ENCODE results near the gene COL9A3. TPM values are rescaled to one million over a fixed set of nuclear protein-coding genes. Genes with fewer than 3 reads are reported as not detected.

COL9A3 gene
- polyA plus RNA-seq, 4 donors: 17.6 to 29.2 (median 24.0) TPM

DNA sequence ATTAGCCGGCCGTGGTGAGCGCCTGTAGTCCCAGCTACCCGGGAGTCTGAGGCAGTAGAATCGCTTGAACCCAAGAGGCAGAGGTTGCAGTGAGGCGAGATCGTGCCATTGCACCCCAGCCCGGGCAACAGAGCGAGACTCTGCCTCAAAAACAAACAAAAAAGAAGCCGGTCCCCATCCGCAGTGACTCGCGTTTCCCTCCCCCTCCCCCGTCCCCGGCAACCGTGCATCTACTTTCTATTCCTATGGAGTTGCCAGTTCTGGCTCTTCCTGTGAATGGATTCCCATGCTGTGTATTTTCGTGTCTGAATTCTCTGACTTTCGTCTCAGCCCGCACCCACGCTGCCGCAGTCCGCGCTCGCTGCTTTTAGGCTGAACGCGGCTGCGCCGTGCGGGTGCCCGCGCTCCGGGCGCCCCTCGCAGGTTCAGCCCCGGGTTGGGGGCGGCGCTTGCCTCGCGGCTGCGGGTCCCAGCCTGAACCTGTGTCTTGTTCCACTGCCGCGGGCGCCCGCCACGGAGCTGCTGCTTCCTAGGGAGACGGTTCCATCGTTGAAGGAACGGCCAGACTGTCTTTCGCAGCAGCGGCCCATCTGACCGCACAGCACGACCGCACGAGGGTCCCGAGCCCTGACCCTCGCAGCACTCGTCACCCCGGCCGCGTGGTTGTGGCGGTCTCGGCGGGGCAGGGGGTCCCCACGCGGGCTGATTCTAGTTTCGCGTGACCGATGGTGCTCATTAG lies 21.7 kb upstream of the COL9A3 start:
- no peak for DNase-seq (ENCODE audit: low read depth in 4 of 4, low spot score in 3 of 4)

DNA sequence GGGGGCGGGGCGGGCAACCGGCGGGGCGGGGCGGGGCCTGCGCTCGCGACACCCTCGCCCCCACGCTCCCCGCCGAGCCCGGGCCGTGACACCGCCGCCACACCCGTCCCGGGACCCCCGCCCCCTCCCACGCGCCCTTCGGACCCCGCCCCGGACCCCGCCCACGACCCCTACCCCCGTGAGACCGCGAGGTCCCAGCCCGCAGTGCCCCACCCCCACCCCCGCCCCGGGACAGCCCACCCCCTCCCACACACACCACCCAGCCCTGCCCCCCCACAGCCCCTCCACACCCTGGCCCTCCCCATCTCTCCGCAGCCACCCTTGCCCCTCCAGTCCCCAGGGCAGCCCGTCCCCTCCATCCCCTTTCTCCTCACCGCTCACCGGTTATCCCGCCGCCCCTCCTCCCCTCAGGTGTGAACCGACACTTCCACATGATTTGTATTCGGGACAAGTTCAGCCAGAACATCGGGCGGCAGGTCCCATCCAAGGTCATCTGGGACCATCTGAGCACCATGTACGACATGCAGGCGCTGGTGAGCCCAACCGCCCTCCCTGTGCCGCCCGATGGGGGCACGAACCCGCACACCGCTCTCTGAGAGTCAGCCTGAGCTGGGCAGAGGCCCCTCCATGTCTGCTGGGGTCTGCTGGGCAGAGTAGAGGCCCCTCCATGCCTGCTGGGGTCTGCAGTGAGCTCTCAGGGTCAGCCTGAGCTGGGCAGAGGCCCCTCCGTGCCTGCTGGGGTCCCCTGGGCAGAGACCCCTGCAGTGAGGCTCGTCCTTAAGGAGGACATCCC lies 20.0 kb upstream of the COL9A3 start:
- DNase-seq (ENCODE audit: low read depth in 4 of 4, low spot score in 3 of 4): no peak

DNA sequence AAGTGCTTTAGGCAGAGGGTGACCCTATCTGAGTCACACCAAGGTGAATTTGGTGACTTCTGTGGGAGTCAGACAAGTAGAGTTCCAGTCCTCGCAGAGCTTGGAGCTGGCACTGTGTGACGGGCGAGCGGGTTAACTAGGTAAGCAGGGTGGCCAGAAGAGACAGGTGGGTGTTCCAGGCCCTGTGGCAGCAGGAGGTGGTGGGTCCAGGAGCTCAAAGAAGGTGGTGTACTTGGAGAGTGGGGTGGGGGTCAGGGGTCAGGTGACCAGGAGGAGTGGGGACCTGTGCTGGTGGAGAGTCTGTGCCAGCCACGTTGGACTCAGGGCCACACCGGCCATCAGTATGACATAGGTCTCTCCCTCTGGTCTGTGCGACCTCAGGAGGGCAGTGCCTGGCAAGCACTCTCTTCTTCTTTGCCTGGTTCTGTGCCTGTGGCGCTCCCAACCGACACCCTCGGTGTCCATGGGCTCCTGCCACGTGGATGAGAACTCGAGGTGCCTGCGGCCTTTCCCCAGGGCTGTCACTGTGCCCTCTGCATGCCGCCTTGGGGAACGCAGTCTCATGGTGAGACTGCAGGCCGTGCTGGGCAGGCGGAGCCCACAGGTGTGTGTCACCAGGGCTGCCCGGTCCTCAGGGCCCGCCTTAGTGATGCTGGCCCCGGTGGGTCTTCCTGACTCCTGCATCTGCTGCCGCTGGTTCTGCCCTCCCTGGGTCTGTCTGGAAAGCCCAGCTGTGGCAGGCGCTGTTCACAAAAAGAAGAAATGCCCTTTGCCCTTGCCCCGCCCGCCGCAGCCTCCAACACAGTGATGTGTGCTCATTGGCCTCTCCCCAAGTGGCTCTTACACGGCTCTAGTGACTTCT lies 18.9 kb upstream of the COL9A3 start:
- DNase-seq (ENCODE audit: low read depth in 4 of 4, low spot score in 3 of 4): no peak

DNA sequence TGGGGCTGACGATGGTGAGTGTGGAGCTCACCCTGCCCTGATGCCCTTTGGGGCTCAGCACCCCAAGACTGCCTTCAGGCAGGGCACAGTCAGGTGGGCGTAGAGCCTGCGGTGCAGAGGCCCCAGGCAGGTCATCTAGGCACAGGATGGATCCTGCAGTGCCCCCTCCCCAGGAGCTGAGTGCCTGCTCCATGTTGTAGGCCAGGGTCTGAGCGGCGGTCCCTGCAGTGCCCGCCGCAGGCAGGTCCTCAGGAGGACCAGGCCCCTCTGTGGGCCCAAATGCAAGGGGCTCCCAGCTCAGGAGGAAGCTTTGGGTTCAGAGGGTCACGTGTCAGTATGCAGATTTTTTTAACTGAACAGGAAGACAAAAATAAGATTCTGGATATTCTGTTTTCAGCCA lies 17.8 kb upstream of the COL9A3 start:
- DNase-seq (ENCODE audit: low read depth in 4 of 4, low spot score in 3 of 4): no peak

DNA sequence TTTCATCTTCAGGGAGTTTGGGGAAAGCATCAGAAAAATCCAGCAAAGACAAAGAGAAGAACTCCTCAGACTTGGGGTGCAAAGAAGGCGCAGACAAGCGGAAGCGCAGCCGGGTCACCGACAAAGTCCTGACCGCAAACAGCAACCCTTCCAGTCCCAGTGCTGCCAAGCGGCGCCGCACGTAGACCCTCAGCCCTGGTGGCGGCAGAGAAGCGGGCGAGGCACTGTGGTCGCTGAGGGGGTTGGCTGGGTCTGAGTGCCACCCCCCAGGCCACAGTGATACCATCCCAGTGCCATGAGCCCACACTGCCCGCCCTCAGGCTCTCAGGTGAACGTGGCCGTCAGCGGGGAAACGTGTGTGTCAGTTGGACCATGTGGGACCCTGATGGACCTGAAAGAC lies 17.4 kb upstream of the COL9A3 start:
- DNase-seq (ENCODE audit: low read depth in 4 of 4, low spot score in 3 of 4): no peak

DNA sequence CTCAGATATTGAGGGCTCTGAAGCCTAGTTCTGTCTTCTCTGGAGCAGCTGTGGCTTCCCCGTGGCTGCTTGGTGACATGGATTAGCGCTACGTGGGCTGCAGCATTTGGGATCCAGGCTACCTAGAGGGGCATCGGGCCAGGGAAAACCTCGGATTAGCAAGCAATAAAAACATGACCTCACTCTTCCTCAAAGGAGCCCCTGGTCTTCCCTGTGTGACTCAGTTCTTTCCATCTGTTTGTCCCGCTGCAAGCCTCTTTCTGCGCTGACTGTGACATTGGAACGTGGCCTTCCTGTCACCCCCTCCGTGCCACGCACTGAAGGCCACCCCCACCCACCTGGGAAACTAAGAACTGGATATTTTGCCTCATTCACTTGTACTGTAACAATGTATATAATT lies 17.0 kb upstream of the COL9A3 start:
- no peak for DNase-seq (ENCODE audit: low read depth in 4 of 4, low spot score in 3 of 4)

DNA sequence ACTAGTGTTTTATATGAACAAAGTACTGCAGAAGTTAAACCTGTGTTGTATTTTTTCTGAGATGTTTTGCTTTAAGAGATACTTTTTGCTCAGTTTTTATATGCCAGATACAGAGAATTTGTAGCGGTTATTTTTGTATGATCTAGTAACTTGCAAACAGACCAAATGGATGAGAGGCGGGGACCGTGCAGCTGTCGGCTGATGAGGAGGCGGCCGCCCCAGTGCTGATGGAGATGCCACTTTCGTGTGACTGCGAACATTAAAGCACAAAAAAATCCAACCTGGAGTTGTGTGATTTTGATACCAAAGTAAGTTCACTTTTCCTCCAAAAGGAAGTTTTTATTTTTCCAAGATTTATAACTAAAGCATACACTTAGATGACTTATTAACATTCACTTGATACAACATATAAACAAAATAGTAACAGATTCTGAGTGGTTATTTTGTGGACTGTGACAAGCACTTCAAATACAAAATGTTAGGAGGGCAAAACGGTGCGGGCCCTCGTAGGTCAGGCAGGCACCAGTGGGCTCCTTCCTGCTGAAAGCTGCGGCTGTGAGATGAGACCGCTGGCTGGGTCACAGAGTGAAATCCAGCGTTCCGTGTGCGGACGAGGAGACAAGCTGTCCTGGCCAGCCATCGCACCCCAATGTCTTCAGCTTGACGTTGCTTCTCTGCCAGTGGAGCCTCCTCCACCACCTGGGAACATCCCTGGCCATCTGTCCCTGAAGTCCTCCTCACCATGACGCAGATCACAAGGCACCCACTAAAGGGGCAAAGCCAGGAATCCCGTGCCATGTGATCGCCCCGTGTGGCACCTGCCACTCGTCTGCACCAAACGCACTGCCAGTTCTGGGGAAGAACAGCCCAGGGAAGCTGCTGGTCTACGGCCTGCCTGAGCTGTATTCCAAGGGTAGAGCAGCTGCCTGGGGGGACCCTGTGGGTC lies 16.3 kb upstream of the COL9A3 start:
- DNase-seq (ENCODE audit: low read depth in 4 of 4, low spot score in 3 of 4): no peak

DNA sequence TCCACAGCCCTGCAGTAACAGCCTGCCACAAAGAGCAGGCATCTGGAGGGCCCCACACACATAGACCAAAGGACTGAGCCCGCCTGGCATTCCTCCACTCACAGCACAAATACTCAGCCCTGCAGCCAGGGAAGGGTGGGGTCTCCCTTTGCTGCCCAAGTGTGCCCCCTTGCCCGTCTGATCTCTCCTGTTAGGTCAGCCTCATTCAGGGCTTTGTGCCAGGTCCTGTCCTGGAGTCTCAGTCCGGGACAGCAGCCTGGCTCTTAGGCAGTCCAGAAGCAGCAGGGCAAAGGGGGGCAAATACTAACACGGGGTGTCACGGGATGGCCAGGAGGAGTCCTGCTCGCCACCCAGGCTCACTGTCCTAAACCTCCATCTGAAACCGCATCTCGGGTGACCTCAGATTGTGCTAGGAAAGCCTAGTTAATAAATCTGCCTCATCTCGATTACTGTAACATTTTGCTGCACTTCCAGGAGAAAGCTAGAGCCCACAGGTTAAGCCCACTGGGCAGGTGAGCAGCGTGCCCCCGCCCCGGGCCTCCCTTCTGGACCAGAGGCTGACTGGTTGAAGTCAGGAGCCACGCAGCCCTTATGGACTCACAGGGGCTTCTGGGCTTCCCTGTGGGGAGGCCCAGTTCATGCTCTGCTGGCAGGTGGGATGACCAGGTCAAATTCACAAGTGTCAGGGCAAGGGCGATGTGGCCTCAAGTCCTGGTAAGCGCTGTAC lies 15.4 kb upstream of the COL9A3 start:
- no peak for DNase-seq (ENCODE audit: low read depth in 4 of 4, low spot score in 3 of 4)

DNA sequence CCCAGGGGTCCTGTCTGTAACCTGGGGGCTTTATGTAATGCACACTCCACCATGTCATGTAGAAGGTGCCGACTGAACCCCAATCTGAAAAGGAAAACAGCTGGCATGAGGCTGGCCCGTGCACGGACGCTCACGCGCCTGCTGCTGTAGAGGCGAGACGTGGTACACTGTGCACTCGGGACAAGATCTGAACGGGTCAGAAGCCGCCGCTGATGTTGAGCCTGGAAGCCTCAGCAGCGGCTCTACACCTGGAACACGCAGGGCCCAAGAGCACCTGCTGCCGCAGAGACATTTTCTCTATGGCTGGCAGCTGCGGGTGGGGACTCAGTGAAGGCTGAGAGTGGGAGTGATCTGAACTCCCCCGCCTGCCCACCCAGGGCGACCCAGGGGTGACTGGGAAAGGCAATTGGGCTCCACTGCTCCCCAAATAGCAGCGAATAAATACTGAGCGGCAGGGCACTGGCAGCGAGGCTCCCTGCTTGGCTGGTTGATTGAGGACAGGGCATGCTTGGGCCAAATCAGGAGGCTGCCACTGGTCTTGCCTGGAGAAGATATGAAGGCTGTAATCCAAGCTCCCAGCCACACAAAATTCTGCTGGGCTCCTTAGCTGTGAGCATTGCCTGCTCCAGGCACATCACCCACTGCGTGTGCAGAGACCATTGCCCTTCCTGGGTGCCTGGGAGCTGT lies 14.7 kb upstream of the COL9A3 start:
- no peak for DNase-seq (ENCODE audit: low read depth in 4 of 4, low spot score in 3 of 4)

DNA sequence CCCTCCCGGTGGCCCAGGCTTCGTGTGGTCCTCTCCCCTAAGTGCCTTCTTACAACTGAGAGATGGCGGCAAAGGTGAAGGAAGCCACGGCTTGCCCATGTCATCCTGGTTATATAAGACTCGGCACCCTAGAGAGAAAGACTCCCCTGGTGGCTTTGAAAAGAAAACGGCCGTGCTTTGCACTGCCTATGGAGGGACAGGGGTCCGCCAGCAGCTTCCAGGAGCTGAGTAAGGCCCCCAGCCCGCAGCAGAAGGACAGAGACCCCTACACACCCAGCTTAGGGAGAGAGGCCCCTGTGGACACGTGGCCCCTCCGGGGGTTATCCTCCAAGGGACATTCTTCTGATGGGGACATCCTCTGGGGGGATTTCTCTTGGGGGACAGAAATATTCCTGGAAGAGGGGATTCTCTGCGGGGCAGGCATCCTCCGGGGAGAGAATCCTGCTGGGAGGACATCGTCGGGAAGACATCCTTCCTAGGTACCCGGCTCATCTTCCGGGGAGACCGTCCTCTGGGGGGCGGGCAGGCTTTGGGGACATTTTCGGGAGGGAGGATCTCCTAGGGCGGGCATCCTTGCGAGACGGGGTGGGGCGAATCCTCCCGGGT lies 12.7 kb upstream of the COL9A3 start:
- no peak for DNase-seq (ENCODE audit: low read depth in 4 of 4, low spot score in 3 of 4)

DNA sequence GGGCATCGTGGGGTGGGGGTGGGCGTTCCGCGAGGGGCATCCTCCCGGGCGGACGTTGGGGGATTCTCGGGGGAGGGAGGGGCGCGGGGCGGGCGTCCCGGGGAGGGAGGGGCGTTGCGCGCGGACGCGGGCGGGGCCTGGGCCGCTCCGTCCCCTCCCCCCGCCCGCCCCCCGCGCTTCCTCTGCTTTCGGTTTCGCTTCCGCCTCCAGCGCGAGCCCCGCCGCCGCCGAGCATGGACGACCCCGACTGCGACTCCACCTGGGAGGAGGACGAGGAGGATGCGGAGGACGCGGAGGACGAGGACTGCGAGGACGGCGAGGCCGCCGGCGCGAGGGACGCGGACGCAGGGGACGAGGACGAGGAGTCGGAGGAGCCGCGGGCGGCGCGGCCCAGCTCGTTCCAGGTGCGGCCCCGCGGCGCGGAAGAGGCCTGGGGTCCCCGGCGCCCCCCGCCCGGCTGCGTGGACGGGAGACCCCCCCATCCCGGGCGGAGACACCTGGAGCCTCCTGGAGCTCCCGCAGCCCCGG lies 12.2 kb upstream of the COL9A3 start, which contains the start of gene OGFR:
Gene OGFR, plus strand, starts transcription at position 209 of the 528 bp plus-strand sequence. Its CDS starts 25 bp downstream, at position 234.
- DNase-seq (ENCODE audit: low read depth in 4 of 4, low spot score in 3 of 4): no peak

DNA sequence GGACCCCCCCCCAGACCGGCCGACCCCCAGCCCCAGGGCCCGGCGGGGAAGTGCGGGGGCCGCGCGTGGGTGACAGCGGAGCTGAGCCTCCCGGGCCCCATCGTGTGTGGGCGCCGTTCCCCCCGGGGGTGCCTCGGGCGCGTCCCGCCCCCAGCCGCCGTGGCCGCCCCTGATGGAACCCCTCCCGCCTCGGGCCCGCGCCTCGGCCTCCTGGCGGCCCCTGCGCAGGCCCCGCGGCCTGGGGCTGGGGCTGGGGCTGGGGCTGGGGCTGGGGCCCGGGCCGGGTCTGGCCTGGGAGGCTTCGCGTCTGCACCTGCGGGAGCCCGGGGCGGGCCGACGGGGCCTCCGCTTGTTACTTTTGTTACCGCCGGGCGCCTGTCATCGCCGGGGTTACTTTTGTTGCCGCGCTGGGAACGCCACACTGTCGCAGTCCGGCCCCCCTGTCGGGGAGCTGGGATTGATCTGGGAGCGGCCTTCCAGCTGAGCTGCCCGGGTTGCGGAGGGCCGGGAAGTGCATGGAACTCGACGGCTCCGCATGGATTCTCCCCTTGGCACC lies 11.6 kb upstream of the COL9A3 start:
- DNase-seq (ENCODE audit: low read depth in 4 of 4, low spot score in 3 of 4): no peak

DNA sequence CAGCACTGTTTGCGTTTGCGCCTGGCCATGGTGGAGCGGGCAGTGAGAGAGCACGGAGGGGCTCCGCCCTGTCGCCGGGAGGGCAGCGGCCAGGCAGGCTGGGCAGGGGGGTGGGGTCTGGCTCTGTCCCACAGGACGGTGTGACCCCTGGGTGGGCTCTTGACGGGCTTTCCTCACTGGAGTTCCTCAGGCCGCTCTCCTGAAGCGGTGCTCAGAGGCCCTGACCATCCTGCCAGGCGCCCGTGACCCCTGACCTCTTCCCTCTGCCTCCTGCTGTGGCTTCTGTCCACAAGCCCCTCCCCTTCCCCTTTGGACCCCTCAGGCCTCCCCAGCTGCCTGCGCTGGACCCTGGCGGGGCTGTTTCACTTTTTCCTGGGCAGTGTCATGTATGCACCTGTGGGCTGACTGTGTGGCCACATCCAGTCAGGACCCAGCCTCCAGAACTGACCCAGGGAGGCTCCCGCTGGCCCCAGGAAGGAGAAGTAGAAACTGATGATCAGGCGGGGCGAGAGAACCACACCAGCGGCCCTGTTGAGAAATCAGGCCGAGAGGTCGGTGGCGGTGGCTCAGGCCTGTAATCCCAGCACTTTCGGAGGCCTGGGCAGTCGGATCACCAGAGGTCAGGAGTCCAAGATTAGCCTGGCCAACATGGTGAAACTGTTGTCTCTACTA lies 11.0 kb upstream of the COL9A3 start:
- DNase-seq (ENCODE audit: low read depth in 4 of 4, low spot score in 3 of 4): no peak

DNA sequence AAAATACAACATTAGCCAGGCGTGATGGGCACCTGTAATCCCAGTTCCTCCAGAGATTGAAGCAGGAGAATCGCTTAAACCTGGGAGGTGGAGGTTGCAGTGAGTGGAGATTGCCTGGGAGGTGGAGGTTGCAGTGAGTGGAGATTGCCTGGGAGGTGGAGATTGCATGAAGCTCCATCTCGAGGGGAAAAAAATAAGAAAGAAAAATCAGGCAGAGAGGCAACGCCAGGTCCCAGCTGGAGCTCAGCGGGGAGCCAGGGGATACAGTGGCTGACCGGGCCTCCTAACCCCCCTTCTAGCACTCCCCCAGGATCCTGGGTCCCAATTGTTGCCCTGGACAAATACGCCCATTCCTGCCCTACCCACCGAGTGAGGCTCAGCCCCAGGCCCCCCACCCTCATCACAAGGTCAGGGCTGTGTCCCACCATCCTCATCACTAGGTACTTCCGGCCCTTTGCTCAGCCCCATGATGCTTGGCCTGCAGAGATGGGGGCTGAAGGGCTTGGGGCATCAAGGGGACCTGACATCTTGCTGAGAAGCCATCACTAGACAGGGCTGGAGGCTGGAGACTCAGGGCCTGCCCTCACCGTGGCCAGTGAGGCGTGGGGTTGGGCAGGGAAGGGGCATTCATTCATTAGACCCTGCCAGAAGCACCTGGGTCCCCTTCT lies 10.3 kb upstream of the COL9A3 start:
- no peak for DNase-seq (ENCODE audit: low read depth in 4 of 4, low spot score in 3 of 4)

DNA sequence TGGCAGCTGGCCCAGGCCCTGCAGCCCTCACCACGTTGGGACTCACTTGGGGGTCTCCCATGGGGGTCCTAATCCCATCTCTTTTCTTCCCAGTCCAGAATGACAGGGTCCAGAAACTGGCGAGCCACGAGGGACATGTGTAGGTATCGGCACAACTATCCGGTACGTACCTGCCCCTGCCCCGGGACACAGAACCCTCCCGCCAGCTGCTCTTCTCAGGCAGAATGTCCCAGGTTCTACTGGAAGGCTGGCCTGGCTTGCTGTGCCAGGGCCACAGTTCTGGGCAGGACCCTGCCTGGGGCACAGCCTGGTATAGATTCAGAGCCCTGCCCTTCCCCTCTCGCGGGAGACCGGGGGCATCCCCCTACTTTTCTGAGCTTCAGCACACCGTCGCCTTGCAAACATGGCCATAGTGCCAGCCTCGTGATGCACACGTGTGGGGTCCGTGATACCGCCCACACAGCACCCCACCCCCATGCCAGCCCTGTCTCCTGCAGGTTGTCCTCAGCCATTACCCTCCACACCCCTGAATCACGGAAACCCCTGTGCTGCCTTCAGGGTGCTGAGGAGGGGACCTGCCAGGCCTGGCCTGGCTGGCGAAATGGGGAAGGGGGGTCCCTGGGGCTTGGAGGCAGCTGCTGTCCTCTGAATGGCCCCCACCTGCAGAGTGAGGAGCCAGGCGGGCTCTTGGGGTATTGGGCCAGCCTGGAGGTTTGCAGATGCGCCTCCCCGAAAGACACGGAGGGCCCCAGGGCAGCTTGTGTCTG lies 9.2 kb upstream of the COL9A3 start:
- DNase-seq (ENCODE audit: low read depth in 4 of 4, low spot score in 3 of 4): no peak

Measured in right renal pelvis (tissue), 4 donors.